Measurements from ENCODE around the gene BEST4. TPM values are rescaled to one million over a fixed set of nuclear protein-coding genes. Genes with fewer than 3 reads are reported as not detected.
A peak's percentile ranks its signal among the peaks of the same experiment; 100 is the strongest.
"Not testable (repeated sequence)": the region's sequence is repeated elsewhere in the genome, so short reads cannot be mapped to it uniquely, and the experiment has no call there.

Gene BEST4
- total RNA-seq: not detected
- long read RNA-seq: 0 reads

DNA sequence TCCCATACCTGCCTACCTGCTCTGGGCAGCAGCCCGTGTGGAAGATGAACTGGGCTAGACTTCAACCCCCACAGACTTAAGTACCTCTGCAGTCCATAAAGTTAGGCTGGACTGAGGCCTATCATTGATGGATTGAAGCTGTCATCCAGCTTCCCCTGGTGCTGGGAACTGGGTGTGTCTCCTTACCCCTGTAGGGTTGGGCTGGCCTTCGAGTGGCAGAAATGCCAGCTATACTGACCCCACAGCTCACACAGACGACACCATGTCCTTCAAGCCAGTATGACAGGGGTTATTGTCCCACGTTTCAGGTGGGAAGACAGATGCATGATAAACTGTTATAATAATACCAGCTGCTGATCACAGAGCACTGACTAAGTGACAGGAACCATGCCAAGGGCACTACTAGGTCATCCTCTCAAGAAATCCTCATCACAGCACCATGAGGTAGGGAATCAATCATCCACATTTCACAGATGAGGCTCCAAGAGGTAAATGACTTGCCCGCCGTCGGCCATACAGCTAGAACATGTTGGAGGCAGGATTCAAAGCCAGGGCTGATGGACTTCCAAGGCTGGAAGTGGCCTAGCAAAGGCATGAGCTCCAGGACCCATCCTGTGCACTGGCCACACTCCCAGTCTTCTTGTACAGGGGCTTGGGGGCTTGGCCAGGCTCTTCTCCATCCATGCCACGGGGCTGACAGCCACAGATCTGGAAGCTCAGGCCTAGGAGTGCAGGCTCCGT is at the start of gene BEST4:
Gene BEST4, minus strand, starts transcription at position 51 of the 741 bp plus-strand sequence. CDS start 465 bp downstream, outside the sequence.
- intact Hi-C loops (cut with DNase I): loop anchor here (5.0 to 10.0 kb wide), 2 partner anchors 47 to 224 kb away; partner anchors contain the start of genes HECTD3 and UROD
- DNase-seq (no peak), ATAC-seq (ENCODE audit: poor library complexity) (no peak)

DNA sequence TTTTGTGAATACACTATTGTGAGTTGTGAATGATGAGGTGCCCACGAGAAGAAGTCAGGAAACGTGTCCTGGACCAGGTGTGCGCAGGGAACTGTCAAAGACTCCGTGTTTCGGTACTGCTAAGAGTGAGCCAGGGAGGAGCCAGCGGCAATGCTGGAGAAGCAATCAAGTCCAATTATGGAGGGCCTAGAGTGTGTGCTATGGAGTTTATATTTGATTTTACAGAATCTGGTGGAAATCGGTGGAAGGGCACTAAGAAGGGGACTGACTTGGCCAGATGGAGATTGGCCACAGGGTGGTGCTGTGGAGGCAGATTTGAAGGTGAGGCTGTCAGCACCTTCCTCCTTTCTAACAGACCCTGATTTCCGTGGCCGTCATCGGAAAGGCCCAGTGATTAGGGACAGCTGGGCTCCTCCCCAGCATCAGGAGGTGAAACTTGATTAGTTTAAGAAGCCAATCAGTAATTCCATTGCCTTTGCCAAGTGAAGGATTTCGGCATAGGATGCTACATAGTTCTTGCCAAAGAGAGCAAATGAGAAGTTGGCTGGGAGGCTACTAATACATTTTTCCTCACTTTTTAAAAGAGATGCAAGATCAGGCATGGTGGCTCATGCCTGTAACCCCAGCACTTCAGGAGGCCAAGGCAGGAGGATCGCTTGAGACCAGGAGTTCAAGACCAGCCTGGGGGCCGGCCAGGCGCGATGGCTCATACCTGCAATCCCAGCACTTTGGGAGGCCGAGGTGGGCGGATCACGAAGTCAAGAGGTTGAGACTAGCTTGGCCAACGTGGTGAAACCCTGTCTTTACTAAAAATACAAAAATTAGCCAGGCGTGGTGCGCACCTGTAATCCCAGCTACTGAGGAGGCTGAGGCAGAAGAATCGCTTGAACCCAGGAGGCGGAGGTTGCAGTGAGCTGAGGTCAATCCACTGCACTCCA is 48.0 kb upstream of the BEST4 start:
- intact Hi-C loops (cut with DNase I): loop anchor here (5.0 to 10.0 kb wide), 2 partner anchors 51 to 176 kb away; partner anchors contain the start of genes BEST4, HECTD3 and UROD
- DNase-seq (peak; percentile 88), ATAC-seq (ENCODE audit: poor library complexity) (peak; percentile 89)

DNA sequence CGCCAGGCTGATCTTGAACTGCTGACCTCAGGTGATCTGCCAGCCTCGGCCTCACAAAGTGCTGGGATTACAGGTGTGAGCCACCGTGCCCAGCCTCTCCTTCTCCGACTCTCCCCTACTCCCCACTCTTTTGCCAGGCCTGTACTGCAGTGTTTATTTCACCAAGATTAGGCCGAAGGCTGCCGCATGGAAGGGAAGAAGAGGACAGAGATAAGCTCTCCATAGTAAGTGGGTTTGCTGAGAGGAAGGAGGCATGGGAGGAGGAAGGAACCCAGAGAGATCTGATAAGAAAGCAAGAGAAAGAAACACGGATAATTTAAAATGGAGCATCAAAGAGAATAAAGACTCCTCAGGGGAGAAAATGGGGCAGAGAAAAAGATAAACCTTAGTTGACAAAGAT is 46.4 kb upstream of the BEST4 start:
- intact Hi-C loops (cut with DNase I): loop anchor here (10.0 kb wide), 1 partner anchor 50 kb away; the partner anchor contains the start of gene BEST4
- DNase-seq: no peak
- no peak for ATAC-seq (ENCODE audit: poor library complexity)

DNA sequence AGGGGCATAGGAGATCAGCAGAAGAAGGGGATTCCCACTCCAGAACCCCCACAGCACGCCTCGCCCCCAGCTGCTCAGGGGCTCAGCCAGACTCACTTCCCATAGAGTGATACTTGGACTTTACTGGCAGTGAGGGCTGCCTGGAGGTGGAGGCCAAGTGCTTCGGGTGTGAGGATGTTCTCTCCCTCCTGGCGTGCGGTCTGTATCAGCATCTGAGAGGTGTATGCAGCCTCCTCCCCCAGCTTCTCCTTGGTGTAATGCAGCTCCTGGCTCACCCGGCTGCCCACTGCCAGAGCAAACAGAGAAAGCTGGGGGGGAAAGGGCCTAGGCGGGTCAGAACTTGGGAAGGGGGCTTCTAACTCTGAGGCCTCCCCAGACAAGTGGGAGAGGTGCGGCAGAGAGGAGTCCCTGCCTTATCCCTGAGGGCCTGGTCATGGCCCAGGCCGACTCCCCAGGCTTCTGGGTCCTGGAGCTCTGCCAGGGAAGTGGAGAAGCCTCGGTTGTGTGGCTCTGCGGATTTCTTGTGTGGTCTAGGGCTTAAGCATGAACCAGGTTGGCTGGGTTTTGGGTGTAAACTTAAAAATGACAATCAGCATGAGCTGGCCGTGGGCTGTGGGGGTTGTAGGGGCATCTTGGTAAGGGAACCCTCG is 44.2 kb upstream of the BEST4 start:
- intact Hi-C loops (cut with DNase I): loop anchor here (10.0 kb wide), 1 partner anchor 47 kb away; the partner anchor contains the start of gene BEST4
- DNase-seq: no peak
- ATAC-seq (ENCODE audit: poor library complexity): no peak

DNA sequence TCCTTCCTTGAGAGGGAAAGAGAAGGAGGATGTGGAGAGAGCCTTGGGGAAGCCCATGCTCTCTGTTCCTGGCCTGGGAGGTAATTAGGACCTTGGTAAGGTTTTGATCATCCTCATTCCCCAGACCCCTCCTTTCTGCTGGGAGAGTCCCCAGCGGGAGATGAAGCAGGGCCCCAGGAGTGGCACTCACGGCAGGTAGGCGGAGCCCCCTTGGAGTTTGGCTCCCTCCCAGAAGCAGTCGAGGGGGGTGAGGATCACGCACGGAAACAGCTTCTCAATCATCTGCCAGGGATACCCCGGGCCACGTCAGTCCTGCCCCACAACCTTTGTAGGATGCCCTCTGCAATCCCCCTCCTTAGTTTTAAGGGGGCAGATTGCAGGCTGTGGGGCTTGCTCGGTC is 43.5 kb upstream of the BEST4 start:
- DNase-seq: no peak

DNA sequence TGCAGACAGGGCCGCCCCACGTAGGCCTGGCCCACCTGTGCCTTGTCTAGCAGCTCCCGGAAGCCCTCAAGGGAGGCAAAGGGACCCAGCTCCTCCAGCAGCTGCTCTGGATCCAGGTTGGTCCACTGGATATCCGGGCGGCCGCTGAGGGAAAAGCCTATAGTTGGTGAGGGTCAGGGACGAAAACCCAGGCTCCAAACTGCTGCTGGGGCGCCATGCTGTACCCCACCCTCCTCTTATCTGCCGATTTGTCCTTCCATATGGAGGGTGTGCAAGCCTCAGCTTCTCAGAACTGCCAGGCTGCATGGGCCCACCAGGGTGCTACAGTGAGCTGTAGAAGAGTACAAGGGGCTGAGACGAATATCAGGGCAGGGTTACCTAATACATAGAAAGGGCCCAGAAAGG is 42.9 kb upstream of the BEST4 start:
- DNase-seq (no peak), ATAC-seq (ENCODE audit: poor library complexity) (no peak)
- intact Hi-C loops (cut with DNase I): loop anchor here (10.0 kb wide), 1 partner anchor 46 kb away; the partner anchor contains the start of gene BEST4

More for the DNA sequence above, 43.5 kb upstream of the BEST4 start:
- ATAC-seq (ENCODE audit: poor library complexity): no peak
- intact Hi-C loops (cut with DNase I): loop anchor here (10.0 kb wide), 1 partner anchor 47 kb away; the partner anchor contains the start of gene BEST4

DNA sequence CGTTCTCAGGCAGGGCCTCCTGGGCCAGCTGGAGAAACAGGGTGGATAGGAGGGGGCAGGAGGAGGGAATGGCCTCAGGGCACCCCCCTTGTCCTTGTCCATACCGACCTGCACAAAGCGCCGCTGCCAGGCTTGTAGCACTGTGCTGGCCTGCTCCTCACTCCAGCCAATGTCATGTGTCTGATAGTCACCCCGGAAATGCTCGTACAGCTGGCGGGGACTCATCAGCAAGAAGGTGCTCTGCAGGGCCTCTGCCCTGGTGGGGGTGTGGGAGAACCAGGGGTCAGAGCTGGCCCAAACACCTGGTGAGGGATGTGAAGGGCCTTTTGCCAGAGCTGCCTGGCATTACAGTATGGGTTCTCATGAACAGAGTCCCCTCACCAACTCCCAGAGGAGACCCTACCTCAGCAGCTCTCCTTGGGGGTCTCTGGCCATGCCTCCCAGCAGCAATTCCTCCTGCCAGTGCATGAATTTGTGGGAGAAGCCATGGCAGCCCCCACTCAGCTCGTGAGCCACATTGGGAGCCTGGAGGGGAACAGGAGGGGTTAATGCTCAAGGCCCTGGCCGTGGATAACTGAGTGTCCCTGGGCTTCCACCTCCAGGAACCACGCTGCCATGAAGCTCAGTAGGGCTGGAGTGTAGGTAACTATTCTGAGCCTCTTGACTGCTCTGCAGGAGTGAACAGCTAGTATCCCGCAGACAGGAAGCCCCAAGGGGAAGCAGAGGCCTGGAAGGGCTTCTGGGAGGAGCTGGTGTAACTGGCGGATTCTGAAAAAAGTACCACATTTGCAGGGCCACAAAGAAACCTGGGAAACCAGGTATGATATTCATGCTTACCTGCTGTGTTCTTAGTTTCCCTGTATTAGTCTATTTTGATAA is 41.8 kb upstream of the BEST4 start:
- no peak for DNase-seq
- ATAC-seq (ENCODE audit: poor library complexity): no peak
- intact Hi-C loops (cut with DNase I): loop anchor here (10.0 kb wide), 1 partner anchor 45 kb away; the partner anchor contains the start of gene BEST4

DNA sequence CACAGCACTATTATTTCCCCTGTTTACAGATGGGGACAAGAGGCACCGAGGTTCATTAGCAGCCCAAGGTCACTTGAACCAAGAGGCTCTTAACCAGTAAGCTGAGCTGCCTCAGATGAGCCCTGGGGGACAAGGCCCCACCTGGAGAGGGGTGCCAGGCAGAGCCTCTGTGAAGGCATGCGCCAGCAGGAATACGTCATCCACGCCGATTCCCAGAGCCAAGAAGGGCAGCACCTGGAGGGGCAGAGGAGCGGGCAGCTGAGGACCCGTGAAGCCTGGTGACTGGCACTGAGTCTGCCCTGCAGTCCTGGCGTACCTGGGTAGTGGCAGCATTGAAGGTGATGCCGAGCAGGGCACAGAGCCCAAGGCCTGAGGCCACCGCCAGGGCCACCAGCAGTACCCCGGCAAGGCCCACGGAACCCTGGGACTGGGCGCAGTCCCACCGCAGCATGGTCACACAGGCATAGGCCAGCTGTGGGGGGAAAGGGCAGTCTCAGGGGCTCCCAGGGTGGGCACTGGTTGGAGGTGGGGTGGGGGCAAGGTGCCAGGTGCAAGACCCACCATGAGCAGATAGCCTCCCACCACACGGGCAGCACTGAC is 41.0 kb upstream of the BEST4 start:
- no peak for DNase-seq

DNA sequence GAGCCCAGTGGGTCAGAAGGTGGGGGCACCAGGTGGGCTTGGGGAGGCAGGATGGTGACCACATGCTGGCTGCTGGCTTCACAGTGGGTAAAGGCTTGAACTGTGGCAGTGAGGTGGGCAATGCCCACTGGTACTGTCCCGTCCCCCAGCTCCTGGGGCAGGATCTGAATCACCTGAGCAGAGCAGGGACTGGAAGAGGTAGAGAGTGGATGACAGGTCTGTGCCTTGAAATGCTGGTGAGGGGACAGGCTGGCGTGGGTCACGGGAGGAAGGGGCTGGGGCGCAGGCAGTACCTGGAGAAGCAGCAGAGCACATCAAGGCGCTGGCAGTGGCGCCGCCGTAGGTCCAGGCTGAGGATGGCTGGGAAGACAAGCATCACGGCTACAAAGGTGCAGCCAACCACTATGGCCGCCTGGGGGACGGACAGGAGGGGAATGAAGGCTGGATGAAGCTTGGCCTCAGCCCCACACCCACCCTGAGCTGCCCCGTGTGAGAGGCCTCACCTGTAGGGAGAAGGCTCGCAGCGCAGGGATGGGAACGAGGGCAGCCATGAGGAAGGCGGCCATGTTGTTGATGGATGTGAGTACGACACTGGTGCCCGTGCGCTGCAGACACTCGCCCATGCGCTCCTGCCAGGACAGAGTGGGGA is 40.2 kb upstream of the BEST4 start:
- intact Hi-C loops (cut with DNase I): no loop called here
- ATAC-seq (ENCODE audit: poor library complexity) (no peak), DNase-seq (no peak)

More for the DNA sequence above, 41.0 kb upstream of the BEST4 start:
- intact Hi-C loops (cut with DNase I): no loop called here
- ATAC-seq (ENCODE audit: poor library complexity): no peak

DNA sequence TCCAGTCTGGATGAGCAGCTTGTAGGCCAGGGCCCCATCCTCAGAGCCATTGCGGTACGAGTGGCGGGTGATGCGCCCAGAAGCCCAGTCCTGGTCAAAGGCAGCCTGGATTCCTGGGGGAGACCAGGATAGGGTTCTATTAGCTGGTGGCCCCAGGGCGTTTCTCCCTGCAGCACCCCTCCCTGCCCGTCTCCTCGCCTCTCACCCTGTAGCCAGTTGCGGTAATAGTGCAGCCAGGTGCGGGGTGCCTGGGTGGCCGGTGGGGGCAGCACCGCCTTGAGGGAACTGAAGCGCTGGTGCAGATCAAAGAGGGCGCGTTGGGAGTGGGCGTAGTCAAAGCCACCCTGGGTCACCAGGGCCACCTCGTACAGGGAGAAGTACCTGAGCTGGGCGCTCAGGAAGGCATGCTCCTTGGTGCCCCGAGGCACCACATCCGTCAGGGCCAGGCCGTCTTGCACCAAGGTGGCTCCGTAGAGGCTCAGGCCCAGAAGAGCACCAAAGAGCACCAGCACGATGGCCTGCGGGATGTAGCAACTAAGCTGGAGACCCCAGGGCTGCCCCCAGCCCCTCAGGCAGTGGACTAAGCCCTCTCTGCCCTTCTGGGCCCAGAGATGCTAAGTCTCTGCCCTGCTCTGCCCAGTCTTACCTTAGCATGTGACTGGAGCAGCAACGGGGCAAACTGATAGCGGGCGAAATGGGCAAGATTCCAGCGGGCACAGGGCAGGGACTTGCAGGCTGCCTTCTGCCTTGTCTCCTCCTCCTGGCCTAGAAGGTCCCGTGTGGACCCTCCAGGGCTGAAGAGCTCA is 39.4 kb upstream of the BEST4 start:
- intact Hi-C loops (cut with DNase I): no loop called here
- DNase-seq: no peak
- no peak for ATAC-seq (ENCODE audit: poor library complexity)

DNA sequence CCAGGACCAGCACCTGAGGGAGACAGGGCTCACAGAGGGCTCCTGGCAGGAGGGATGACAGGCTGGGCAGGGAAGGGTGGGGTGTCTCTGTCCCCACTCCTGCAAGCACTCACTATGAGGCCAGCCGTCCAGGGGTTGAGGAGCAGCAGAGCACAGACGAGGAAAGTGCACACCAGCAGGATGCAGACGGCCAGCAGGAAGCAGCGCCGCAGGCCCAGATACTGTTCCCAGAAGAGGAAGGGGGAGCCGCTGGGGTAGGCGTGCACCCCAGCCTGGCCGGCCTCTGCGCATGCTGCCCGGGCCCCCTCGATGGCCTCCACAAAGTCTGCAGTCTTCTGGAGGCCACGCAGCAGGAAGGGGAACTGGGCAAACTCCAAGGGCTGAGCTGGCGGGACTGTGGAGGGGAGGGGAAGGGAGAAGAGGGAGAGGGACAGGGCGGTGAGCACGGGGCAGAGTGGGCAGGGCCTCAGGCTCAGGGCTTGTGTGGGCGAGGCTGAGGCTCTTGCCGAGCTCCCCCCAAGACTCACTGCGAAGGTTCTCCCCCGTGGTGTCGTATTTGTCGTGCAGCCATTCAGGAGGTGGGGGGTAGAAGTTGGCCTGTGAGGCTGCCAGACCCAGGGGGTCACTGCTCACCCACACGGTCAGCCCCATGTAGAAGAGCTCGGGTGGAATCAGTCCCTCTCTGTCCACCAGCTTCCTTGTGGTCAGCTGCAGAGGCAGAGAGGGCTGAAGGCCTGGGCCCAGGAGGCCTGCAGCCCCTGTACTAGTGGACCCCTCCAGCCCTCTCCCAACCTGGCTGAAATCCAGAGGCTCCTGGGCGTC is 38.6 kb upstream of the BEST4 start:
- ATAC-seq (ENCODE audit: poor library complexity) (peak; percentile 81), DNase-seq (peak; percentile 85)
- intact Hi-C loops (cut with DNase I): no loop called here

DNA sequence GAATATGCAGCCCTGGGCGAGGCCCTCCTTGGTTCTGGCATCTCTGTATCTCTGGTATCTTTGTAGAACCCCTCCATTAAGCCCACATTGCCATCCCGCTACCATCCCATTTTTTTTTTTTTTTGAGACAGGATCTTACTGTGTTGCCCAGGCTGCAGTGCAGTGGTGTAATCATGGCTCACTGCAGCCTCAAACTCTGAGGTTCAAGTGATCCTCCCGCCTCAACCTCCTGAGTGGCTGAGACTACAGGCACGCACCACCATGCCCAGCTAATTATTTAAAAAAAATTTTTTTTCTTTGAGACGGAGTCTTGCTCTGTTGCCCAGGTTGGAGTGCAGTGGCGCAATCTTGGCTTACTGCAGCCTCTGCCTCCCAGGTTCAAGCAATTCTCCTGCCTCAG is 36.4 kb upstream of the BEST4 start:
- ATAC-seq (ENCODE audit: poor library complexity); DNase-seq; intact Hi-C loops (cut with DNase I): not testable (repeated sequence)

DNA sequence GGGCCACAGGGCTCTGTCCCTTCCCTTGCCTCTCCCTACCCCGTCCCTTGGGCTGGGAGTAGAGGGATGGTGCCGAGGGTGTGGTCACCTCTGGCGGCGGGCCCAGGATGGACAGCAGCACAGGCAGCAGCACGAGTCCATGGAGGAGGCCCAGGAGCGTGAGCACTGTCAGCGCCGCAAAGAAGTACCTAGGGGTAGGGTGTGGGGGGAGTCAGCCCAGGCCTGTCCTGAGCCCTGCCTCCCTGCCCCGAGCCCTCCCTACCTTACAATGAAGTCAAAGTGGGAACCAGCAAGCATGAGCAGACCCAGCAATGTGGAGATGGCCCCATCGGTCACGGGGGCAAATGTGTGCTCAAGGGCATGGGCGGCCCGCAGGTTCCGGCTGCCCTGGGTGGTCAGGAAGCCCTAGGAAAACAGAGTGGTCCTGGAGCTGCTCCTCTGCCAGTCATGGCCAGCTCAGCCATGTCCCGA is 35.0 kb upstream of the BEST4 start:
- intact Hi-C loops (cut with DNase I): no loop called here
- ATAC-seq (ENCODE audit: poor library complexity) (no peak), DNase-seq (peak; percentile 54)

DNA sequence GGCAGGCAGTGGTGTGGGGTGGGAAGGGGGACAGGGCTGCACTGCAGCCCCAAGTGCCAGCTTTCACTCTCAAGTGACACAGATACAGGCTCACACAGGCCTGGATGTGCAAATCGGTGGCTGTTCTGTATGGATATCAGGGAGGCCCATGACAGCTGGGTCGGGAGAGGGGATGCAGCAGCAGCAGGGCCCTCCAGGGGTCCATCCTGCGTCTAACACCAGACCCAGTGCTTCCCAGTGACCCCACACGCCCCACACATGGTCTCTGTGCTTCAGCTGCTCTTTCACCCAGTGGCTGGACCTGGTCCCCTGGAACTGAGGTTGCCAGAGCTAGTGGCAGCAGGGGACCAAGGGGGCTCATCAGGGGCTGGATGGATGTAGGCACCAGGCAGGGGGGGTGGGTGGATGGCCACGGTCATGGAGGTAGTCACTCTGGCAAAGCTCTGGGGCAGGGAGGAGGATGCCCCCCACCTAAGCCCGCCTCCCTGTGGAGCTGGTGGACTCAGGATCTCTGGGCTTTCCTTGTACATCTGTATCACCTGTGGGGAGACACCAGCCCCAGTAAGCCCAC is 34.2 kb upstream of the BEST4 start:
- ATAC-seq (ENCODE audit: poor library complexity) (no peak), DNase-seq (no peak)
- intact Hi-C loops (cut with DNase I): no loop called here

DNA sequence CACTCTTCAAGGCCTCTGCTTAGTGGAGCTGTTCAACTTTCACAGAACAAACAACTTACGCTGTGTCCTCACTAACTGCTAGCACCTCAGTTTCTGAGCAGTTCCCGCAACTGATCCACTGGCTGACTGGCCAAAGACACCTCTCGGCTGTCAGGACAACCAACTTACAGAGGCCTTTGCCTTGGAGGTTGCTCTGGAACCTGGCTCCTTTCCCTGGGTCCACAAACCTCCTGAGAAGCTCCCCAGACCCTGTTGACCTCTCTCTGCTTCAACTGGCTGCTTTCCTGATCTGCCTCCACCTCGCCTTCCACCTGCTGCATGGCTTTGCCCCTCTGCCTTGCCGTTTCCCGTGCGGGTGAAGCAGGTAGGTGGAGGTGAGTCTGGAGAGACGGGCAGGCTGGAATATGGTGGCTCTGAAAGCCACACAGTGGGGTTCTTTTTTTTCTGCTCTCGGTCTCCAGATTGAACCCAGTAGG is 33.3 kb upstream of the BEST4 start:
- DNase-seq (no peak), ATAC-seq (ENCODE audit: poor library complexity) (no peak)
- intact Hi-C loops (cut with DNase I): no loop called here
